Measurements from ENCODE around the gene PREP.
"Not testable (repeated sequence)": the region's sequence is repeated elsewhere in the genome, so short reads cannot be mapped to it uniquely, and the experiment has no call there.

PREP gene

GRCh38 chr6:105251689-105252088 lies 151.2 kb downstream of the PREP start:
- no peak overlapping the region for H3K4me3 ChIP-seq
- no peaks in the 10 kb centered on the region for H3K9me3 ChIP-seq
- in situ Hi-C loops (cut with MboI; ENCODE audit: low sequenced_read_pairs), result no loop called here
- no peak for DNase-seq (ENCODE audit: low spot score in 2 of 2)
- no peaks in the 10 kb centered on the region for H3K27me3 ChIP-seq (ENCODE audit: low read depth)
- H3K36me3 ChIP-seq (replicated peaks), result no peaks in the 10 kb centered on the region
- H3K4me1 ChIP-seq, result peaks cover 8% of the 10 kb centered on the region

GRCh38 chr6:105250533-105250932 lies 152.3 kb downstream of the PREP start:
- Histone ChIP-seq H3K27me3 (ENCODE audit: low read depth) (no peaks in the 10 kb centered on the region), H3K4me3 (no peak overlapping the region), H3K4me1 (no peaks in the 10 kb centered on the region), H3K9me3 (no peaks in the 10 kb centered on the region), H3K36me3 (replicated peaks) (no peaks in the 10 kb centered on the region)
- no peak for DNase-seq (ENCODE audit: low spot score in 2 of 2)
- in situ Hi-C loops (cut with MboI; ENCODE audit: low sequenced_read_pairs), result no loop called here

- Histone ChIP-seq H3K27me3 (ENCODE audit: low read depth) (no peaks in the 10 kb centered on the region), H3K36me3 (replicated peaks) (no peaks in the 10 kb centered on the region), H3K4me1 (no peaks in the 10 kb centered on the region), H3K9me3 (no peaks in the 10 kb centered on the region), H3K4me3 (no peak overlapping the region)
- in situ Hi-C loops (cut with MboI; ENCODE audit: low sequenced_read_pairs), result no loop called here
- DNase-seq (ENCODE audit: low spot score in 2 of 2), result no peak
Measured at GRCh38 chr6:105243487-105243886, 159.4 kb downstream of the PREP start.

GRCh38 chr6:105235155-105235554 lies 167.7 kb downstream of the PREP start:
- Histone ChIP-seq H3K4me3 (no peak overlapping the region), H3K4me1 (no peaks in the 10 kb centered on the region), H3K36me3 (replicated peaks) (no peaks in the 10 kb centered on the region), H3K27me3 (ENCODE audit: low read depth) (no peaks in the 10 kb centered on the region), H3K9me3 (no peaks in the 10 kb centered on the region; the same call in none of the 2 replicates)
- in situ Hi-C loops (cut with MboI; ENCODE audit: low sequenced_read_pairs), result no loop called here
- DNase-seq (ENCODE audit: low spot score in 2 of 2), result no peak

GRCh38 chr6:105231771-105232170 lies 171.1 kb downstream of the PREP start:
- H3K27me3 ChIP-seq (ENCODE audit: low read depth); DNase-seq (ENCODE audit: low spot score in 2 of 2); H3K4me1 ChIP-seq; H3K9me3 ChIP-seq; H3K4me3 ChIP-seq; in situ Hi-C loops (cut with MboI; ENCODE audit: low sequenced_read_pairs); H3K36me3 ChIP-seq (replicated peaks): not testable (repeated sequence)

All from HAP-1 (cell line).